Measurements from ENCODE around the gene CAPN13. TPM values are rescaled to one million over a fixed set of nuclear protein-coding genes. Genes with fewer than 3 reads are reported as not detected.

The CAPN13 gene
- polyA plus RNA-seq, 1 of the 3 experiments (the other 2 are of a cell fraction): not detected

DNA sequence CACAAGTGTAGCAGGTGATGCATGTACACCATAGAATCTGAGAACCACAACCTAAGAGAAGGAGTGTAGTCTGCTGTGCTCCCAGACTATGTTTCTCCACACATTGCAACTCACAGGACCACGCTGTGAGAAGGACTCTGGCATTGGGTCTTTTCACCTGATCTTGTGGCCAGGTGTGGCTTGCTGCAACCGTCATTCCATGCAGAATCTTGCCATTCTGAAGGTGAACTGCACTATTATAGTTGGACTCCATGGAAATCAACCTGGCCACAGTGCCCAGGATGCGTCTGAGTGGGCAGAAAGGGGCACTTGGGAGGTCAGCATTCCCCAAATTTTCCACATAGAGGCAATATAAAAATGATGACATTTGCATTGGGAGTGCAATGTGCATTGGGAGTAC, 122.2 kb downstream of the CAPN13 start:
- H2AFZ ChIP-seq (ENCODE audit: low read depth): no peak overlapping the region
- H3K4me3 ChIP-seq (ENCODE audit: low read depth in 2 of 2, low read length in 1 of 2): no peak overlapping the region
- no peaks in the 10 kb centered on the region for H3F3A ChIP-seq (replicated peaks; ENCODE audit: insufficient read depth)
- CTCF ChIA-PET: interaction anchor here (1.1 to 14.3 kb wide), 3 partner anchors 16 to 437 kb away, joined by 3 to 212 read pairs (median 8); no protein-coding TSS in a partner anchor
- H3K27ac ChIP-seq (ENCODE audit: low read depth in 2 of 2, low read length in 1 of 2): no peak overlapping the region
- H3K27me3 ChIP-seq (ENCODE audit: insufficient read depth): no peaks in the 10 kb centered on the region
- POLR2A ChIA-PET: no interaction called here
- H3K9ac ChIP-seq: no peak overlapping the region
- H3K4me2 ChIP-seq: no peak overlapping the region
- H3K4me1 ChIP-seq (ENCODE audit: control insufficient read depth in 1 of 2, insufficient read depth in 2 of 2, low read depth in 1 of 2, low read length in 1 of 2): peaks cover 0 to 22% of the 10 kb centered on the region in 2 experiments; a peak in 1 of 4 replicates
- H3K9me3 ChIP-seq: no peaks in the 10 kb centered on the region
- H3K36me3 ChIP-seq (replicated peaks in 1 of 2; ENCODE audit: control insufficient read depth in 1 of 2, insufficient read depth in 2 of 2, low read length in 1 of 2): no peaks in the 10 kb centered on the region
- DNase-seq: no peak
- 47% methylated on average over 3 of the region's 3 CpGs for WGBS (ENCODE audit: low lambda C conversion rate)
- no peaks in the 10 kb centered on the region for H3K9me2 ChIP-seq
- H3K79me2 ChIP-seq (ENCODE audit: insufficient read depth): no peaks in the 10 kb centered on the region
- no peaks in the 10 kb centered on the region for H4K20me1 ChIP-seq (ENCODE audit: insufficient read depth)
- TF ChIP-seq, protein P1, sequence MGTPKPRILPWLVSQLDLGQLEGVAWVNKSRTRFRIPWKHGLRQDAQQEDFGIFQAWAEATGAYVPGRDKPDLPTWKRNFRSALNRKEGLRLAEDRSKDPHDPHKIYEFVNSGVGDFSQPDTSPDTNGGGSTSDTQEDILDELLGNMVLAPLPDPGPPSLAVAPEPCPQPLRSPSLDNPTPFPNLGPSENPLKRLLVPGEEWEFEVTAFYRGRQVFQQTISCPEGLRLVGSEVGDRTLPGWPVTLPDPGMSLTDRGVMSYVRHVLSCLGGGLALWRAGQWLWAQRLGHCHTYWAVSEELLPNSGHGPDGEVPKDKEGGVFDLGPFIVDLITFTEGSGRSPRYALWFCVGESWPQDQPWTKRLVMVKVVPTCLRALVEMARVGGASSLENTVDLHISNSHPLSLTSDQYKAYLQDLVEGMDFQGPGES (IDR thresholded peaks at IDR 0.05; ENCODE audit: low read depth, low read length): no peak
- no peak for TF ChIP-seq RAD21 (IDR thresholded peaks at IDR 0.05; ENCODE audit: low read length)
- TF ChIP-seq NRF1 (IDR thresholded peaks at IDR 0.05; ENCODE audit: low read depth, low read length): no peak
- TF ChIP-seq, protein P2, sequence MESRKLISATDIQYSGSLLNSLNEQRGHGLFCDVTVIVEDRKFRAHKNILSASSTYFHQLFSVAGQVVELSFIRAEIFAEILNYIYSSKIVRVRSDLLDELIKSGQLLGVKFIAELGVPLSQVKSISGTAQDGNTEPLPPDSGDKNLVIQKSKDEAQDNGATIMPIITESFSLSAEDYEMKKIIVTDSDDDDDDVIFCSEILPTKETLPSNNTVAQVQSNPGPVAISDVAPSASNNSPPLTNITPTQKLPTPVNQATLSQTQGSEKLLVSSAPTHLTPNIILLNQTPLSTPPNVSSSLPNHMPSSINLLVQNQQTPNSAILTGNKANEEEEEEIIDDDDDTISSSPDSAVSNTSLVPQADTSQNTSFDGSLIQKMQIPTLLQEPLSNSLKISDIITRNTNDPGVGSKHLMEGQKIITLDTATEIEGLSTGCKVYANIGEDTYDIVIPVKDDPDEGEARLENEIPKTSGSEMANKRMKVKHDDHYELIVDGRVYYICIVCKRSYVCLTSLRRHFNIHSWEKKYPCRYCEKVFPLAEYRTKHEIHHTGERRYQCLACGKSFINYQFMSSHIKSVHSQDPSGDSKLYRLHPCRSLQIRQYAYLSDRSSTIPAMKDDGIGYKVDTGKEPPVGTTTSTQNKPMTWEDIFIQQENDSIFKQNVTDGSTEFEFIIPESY (IDR thresholded peaks at IDR 0.05; ENCODE audit: borderline replicate concordance, low read depth): no peak
- TF ChIP-seq EZH2phosphoT487 (IDR thresholded peaks at IDR 0.05; ENCODE audit: borderline replicate concordance, low read depth): no peak
- TF ChIP-seq, protein P3, sequence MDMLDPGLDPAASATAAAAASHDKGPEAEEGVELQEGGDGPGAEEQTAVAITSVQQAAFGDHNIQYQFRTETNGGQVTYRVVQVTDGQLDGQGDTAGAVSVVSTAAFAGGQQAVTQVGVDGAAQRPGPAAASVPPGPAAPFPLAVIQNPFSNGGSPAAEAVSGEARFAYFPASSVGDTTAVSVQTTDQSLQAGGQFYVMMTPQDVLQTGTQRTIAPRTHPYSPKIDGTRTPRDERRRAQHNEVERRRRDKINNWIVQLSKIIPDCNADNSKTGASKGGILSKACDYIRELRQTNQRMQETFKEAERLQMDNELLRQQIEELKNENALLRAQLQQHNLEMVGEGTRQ (IDR thresholded peaks at IDR 0.05; ENCODE audit: borderline replicate concordance, low read depth, low read length): no peak
- TF ChIP-seq GATA2 (CRISPR knock-in tag; IDR thresholded peaks at IDR 0.05): no peak
- TF ChIP-seq TEAD4 (IDR thresholded peaks at IDR 0.05; ENCODE audit: borderline replicate concordance, insufficient read depth): no peak
- TF ChIP-seq, protein P4, sequence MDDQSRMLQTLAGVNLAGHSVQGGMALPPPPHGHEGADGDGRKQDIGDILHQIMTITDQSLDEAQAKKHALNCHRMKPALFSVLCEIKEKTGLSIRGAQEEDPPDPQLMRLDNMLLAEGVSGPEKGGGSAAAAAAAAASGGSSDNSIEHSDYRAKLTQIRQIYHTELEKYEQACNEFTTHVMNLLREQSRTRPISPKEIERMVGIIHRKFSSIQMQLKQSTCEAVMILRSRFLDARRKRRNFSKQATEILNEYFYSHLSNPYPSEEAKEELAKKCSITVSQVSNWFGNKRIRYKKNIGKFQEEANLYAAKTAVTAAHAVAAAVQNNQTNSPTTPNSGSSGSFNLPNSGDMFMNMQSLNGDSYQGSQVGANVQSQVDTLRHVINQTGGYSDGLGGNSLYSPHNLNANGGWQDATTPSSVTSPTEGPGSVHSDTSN (IDR thresholded peaks at IDR 0.05): no peak
- TF ChIP-seq SIN3A (IDR thresholded peaks at IDR 0.05; ENCODE audit: borderline replicate concordance, low read depth, low read length): no peak

DNA sequence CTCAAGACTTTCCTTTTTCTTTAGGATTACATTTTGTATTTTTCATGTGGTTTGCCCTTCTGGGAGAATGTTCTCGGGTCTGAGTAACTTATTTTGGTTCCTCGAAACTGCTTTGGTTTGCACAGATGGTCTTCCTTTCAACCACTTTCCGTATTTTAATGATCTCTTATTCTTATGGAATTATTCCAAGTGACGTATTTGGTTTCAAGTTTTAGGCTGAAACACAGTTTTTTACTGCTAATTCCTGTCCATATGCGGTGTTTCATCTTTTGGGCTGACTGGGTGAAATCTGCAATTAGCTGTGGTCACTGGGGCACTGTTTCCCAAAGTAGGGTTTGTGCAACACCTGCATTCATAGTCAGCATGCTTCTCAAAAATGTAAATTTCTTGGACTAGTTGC, 122.7 kb downstream of the CAPN13 start:
- Histone ChIP-seq H2AFZ (ENCODE audit: low read depth) (no peak overlapping the region), H3K4me3 (ENCODE audit: low read depth in 2 of 2, low read length in 1 of 2) (no peak overlapping the region), H3F3A (replicated peaks; ENCODE audit: insufficient read depth) (no peaks in the 10 kb centered on the region), H3K4me1 (ENCODE audit: control insufficient read depth in 1 of 2, insufficient read depth in 2 of 2, low read depth in 1 of 2, low read length in 1 of 2) (peaks cover 0 to 19% of the 10 kb centered on the region in 2 experiments; a peak in 1 of 4 replicates), H3K9me2 (no peaks in the 10 kb centered on the region), H3K27me3 (ENCODE audit: insufficient read depth) (no peaks in the 10 kb centered on the region), H3K9ac (no peak overlapping the region), H3K27ac (ENCODE audit: low read depth in 2 of 2, low read length in 1 of 2) (no peak overlapping the region), H3K9me3 (no peaks in the 10 kb centered on the region), H3K79me2 (ENCODE audit: insufficient read depth) (no peaks in the 10 kb centered on the region), H3K36me3 (replicated peaks in 1 of 2; ENCODE audit: control insufficient read depth in 1 of 2, insufficient read depth in 2 of 2, low read length in 1 of 2) (no peaks in the 10 kb centered on the region), H4K20me1 (ENCODE audit: insufficient read depth) (no peaks in the 10 kb centered on the region), H3K4me2 (no peak overlapping the region)
- ChIA-PET CTCF (interaction anchor here (2.7 to 14.3 kb wide), 2 partner anchors 16 to 24 kb away, joined by 8 to 212 read pairs; no protein-coding TSS in a partner anchor), POLR2A (no interaction called here)
- WGBS (ENCODE audit: low lambda C conversion rate): 66% methylated on average over 5 of the region's 5 CpGs
- TF ChIP-seq RFX5 (IDR thresholded peaks at IDR 0.05; ENCODE audit: low read length) (no peak), JUND (IDR thresholded peaks at IDR 0.05) (no peak), FOSL2 (IDR thresholded peaks at IDR 0.05; ENCODE audit: borderline replicate concordance, low read depth) (no peak), RCOR1 (IDR thresholded peaks at IDR 0.05; ENCODE audit: low read length) (no peak), TCF12 (IDR thresholded peaks at IDR 0.05) (no peak), FOXJ3 (CRISPR knock-in tag; IDR thresholded peaks at IDR 0.05) (no peak), EZH2phosphoT487 (IDR thresholded peaks at IDR 0.05; ENCODE audit: borderline replicate concordance, low read depth) (no peak)
- TF ChIP-seq, protein P5, sequence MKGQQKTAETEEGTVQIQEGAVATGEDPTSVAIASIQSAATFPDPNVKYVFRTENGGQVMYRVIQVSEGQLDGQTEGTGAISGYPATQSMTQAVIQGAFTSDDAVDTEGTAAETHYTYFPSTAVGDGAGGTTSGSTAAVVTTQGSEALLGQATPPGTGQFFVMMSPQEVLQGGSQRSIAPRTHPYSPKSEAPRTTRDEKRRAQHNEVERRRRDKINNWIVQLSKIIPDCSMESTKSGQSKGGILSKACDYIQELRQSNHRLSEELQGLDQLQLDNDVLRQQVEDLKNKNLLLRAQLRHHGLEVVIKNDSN (IDR thresholded peaks at IDR 0.05; ENCODE audit: borderline replicate concordance, low read depth): no peak
- TF ChIP-seq, protein P1 (IDR thresholded peaks at IDR 0.05; ENCODE audit: low read depth, low read length): no peak
- DNase-seq: no peak

Measured in SK-N-SH (cell line).